ENCODE results near the gene SHMT2. TPM values are rescaled to one million over a fixed set of nuclear protein-coding genes. Genes with fewer than 3 reads are reported as not detected.

Gene SHMT2
- total RNA-seq, 5 donors from 2014 or later (not counting 1 experiment from before 2014, with no cell fraction given) = 31.0 to 80.9 (median 55.6) TPM

DNA sequence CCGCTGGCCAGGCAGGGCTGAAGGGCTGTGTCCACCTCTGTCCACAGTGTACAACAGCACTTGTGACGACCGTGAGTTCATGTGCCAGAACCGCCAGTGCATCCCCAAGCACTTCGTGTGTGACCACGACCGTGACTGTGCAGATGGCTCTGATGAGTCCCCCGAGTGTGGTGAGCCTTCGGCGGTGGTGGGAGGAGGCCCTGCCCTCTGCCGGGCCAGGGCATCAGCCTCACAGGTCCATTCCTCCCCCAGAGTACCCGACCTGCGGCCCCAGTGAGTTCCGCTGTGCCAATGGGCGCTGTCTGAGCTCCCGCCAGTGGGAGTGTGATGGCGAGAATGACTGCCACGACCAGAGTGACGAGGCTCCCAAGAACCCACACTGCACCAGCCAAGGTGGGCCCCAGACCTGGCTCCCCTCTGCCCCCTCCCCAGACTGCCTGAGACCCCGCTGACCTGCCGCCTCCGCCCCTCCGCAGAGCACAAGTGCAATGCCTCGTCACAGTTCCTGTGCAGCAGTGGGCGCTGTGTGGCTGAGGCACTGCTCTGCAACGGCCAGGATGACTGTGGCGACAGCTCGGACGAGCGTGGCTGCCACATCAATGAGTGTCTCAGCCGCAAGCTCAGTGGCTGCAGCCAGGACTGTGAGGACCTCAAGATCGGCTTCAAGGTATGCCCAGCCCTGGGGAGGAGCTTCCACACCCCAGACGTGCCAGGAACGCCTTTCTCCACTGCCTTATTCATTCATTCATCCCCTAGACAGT lies 33.7 kb upstream of the SHMT2 start:
- no peak for DNase-seq
- no peaks in the 10 kb centered on the region for H3K4me1 Mint-ChIP-seq
- no peak for ATAC-seq (replicated peaks in 1 of 4)
- H3K27ac Mint-ChIP-seq = no peak overlapping the region
- Histone ChIP-seq H3K4me3 (ENCODE audit: control insufficient read depth in 1 of 2, extremely low read depth in 1 of 2, low read length in 1 of 2) (no peak overlapping the region), H3K27me3 (replicated peaks in 1 of 2; ENCODE audit: control insufficient read depth in 2 of 2, extremely low read depth in 1 of 2, insufficient read depth in 2 of 2, low read length in 1 of 2) (no peaks in the 10 kb centered on the region), H3K4me1 (ENCODE audit: control insufficient read depth in 1 of 2, extremely low read depth in 1 of 2, insufficient read depth in 2 of 2, low read length in 2 of 2) (no peaks in the 10 kb centered on the region), H3K27ac (ENCODE audit: low read length) (no peak overlapping the region), H3K9me3 (no peaks in the 10 kb centered on the region), H3K36me3 (ENCODE audit: control insufficient read depth in 2 of 2, extremely low read depth in 1 of 2, insufficient read depth in 1 of 2, low read length in 1 of 2) (no peaks in the 10 kb centered on the region)
- no peaks in the 10 kb centered on the region for H3K9me3 Mint-ChIP-seq
- H3K27me3 Mint-ChIP-seq = no peaks in the 10 kb centered on the region
- H3K36me3 Mint-ChIP-seq = peaks cover 8% of the 10 kb centered on the region
- ChIA-PET CTCF (no interaction called here), POLR2A (no interaction called here)
- no peak overlapping the region for H3K4me3 Mint-ChIP-seq
- 78% methylated on average over 27 of the region's 34 CpGs for WGBS (ENCODE audit: insufficient coverage)

DNA sequence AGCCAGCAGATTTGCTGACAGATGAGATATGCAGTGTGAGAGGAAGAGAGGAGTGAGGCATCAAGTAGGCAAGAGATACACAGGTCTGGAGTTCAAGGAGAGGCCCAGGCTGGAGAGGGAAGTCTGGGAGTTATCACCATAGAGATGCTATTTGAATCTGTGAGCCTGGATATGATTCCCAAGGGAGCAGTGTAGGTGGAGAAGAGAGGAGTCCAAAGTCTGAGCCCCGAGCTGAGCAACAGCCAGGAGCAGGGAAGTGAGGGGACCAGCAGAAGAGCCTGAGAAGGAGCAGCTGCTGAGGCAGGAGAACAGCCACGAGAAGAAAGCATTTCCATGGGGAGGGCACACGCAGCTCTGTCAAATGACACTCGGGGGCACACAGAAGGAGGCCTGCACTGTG lies 33.1 kb upstream of the SHMT2 start:
- H3K4me1 ChIP-seq (ENCODE audit: control insufficient read depth in 1 of 2, extremely low read depth in 1 of 2, insufficient read depth in 2 of 2, low read length in 2 of 2) = no peaks in the 10 kb centered on the region
- Mint-ChIP-seq H3K36me3 (peaks cover 8% of the 10 kb centered on the region), H3K4me1 (no peaks in the 10 kb centered on the region), H3K27ac (no peak overlapping the region), H3K9me3 (no peaks in the 10 kb centered on the region), H3K4me3 (no peak overlapping the region), H3K27me3 (no peaks in the 10 kb centered on the region)
- no peaks in the 10 kb centered on the region for H3K36me3 ChIP-seq (ENCODE audit: control insufficient read depth in 2 of 2, extremely low read depth in 1 of 2, insufficient read depth in 1 of 2, low read length in 1 of 2)
- WGBS (ENCODE audit: insufficient coverage) = 60% methylated on average over 4 of the region's 4 CpGs
- H3K27ac ChIP-seq (ENCODE audit: low read length) = no peak overlapping the region
- POLR2A ChIA-PET = no interaction called here
- no peak for DNase-seq
- CTCF ChIA-PET = no interaction called here
- H3K27me3 ChIP-seq (replicated peaks in 1 of 2; ENCODE audit: control insufficient read depth in 2 of 2, extremely low read depth in 1 of 2, insufficient read depth in 2 of 2, low read length in 1 of 2) = no peaks in the 10 kb centered on the region
- ATAC-seq (replicated peaks in 1 of 4) = no peak
- H3K9me3 ChIP-seq = no peaks in the 10 kb centered on the region
- no peak overlapping the region for H3K4me3 ChIP-seq (ENCODE audit: control insufficient read depth in 1 of 2, extremely low read depth in 1 of 2, low read length in 1 of 2)

DNA sequence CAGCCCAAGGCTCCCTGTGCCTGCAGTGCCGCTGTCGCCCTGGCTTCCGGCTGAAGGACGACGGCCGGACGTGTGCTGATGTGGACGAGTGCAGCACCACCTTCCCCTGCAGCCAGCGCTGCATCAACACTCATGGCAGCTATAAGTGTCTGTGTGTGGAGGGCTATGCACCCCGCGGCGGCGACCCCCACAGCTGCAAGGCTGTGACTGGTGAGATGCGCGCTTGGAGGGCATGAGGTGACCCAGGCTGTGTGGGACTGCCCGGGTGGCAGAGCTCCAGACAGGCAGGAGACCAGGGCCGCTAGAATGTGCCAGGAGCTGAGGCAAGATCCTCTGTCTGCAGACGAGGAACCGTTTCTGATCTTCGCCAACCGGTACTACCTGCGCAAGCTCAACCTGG lies 32.6 kb upstream of the SHMT2 start:
- Histone ChIP-seq H3K4me3 (ENCODE audit: control insufficient read depth in 1 of 2, extremely low read depth in 1 of 2, low read length in 1 of 2) (no peak overlapping the region), H3K27me3 (replicated peaks in 1 of 2; ENCODE audit: control insufficient read depth in 2 of 2, extremely low read depth in 1 of 2, insufficient read depth in 2 of 2, low read length in 1 of 2) (no peaks in the 10 kb centered on the region), H3K9me3 (no peaks in the 10 kb centered on the region), H3K27ac (ENCODE audit: low read length) (no peak overlapping the region), H3K4me1 (ENCODE audit: control insufficient read depth in 1 of 2, extremely low read depth in 1 of 2, insufficient read depth in 2 of 2, low read length in 2 of 2) (no peaks in the 10 kb centered on the region), H3K36me3 (ENCODE audit: control insufficient read depth in 2 of 2, extremely low read depth in 1 of 2, insufficient read depth in 1 of 2, low read length in 1 of 2) (no peaks in the 10 kb centered on the region)
- WGBS (ENCODE audit: insufficient coverage) = 91% methylated on average over 19 of the region's 22 CpGs
- peaks cover 8% of the 10 kb centered on the region for H3K36me3 Mint-ChIP-seq
- H3K27me3 Mint-ChIP-seq = no peaks in the 10 kb centered on the region
- H3K9me3 Mint-ChIP-seq = no peaks in the 10 kb centered on the region
- H3K27ac Mint-ChIP-seq = no peak overlapping the region
- no peak overlapping the region for H3K4me3 Mint-ChIP-seq
- H3K4me1 Mint-ChIP-seq = no peaks in the 10 kb centered on the region
- ChIA-PET POLR2A (no interaction called here), CTCF (no interaction called here)
- ATAC-seq (replicated peaks in 1 of 4) = no peak
- DNase-seq = no peak

DNA sequence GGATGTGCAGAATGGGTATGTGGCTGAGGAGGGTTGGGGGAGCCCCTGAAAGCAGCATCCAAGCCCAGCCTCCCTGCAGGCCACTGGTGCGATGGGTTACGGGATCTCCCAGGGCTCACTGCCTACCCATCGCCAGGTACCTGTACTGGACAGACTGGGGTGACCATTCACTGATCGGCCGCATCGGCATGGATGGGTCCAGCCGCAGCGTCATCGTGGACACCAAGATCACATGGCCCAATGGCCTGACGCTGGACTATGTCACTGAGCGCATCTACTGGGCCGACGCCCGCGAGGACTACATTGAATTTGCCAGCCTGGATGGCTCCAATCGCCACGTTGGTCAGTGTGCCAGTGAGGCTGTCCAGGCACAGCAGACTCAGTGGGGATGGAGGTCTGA lies 31.2 kb upstream of the SHMT2 start:
- Histone ChIP-seq H3K4me1 (ENCODE audit: control insufficient read depth in 1 of 2, extremely low read depth in 1 of 2, insufficient read depth in 2 of 2, low read length in 2 of 2) (no peaks in the 10 kb centered on the region), H3K27me3 (replicated peaks in 1 of 2; ENCODE audit: control insufficient read depth in 2 of 2, extremely low read depth in 1 of 2, insufficient read depth in 2 of 2, low read length in 1 of 2) (no peaks in the 10 kb centered on the region), H3K9me3 (no peaks in the 10 kb centered on the region), H3K36me3 (ENCODE audit: control insufficient read depth in 2 of 2, extremely low read depth in 1 of 2, insufficient read depth in 1 of 2, low read length in 1 of 2) (no peaks in the 10 kb centered on the region), H3K27ac (ENCODE audit: low read length) (no peak overlapping the region), H3K4me3 (ENCODE audit: control insufficient read depth in 1 of 2, extremely low read depth in 1 of 2, low read length in 1 of 2) (no peak overlapping the region)
- Mint-ChIP-seq H3K4me1 (no peaks in the 10 kb centered on the region), H3K9me3 (no peaks in the 10 kb centered on the region), H3K36me3 (peaks cover 8% of the 10 kb centered on the region), H3K27ac (no peak overlapping the region), H3K4me3 (no peak overlapping the region), H3K27me3 (no peaks in the 10 kb centered on the region)
- no peak for ATAC-seq (replicated peaks in 1 of 4)
- DNase-seq = no peak
- WGBS (ENCODE audit: insufficient coverage) = 97% methylated on average over 17 of the region's 17 CpGs
- ChIA-PET POLR2A (no interaction called here), CTCF (no interaction called here)

DNA sequence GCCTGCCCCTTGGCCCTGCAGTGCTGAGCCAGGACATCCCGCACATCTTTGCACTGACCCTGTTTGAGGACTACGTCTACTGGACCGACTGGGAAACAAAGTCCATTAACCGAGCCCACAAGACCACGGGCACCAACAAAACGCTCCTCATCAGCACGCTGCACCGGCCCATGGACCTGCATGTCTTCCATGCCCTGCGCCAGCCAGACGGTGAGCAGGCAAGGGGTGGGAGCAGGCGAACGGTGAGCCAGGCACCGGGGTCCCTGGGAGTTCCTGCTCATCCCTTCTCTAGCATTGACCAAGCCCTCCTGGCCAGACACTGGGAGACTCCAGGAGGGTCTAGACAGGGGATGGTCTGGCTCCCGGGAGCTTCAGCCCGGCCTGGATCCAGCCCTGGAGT lies 30.3 kb upstream of the SHMT2 start:
- Histone ChIP-seq H3K9me3 (no peaks in the 10 kb centered on the region), H3K36me3 (ENCODE audit: control insufficient read depth in 2 of 2, extremely low read depth in 1 of 2, insufficient read depth in 1 of 2, low read length in 1 of 2) (no peaks in the 10 kb centered on the region), H3K27me3 (replicated peaks in 1 of 2; ENCODE audit: control insufficient read depth in 2 of 2, extremely low read depth in 1 of 2, insufficient read depth in 2 of 2, low read length in 1 of 2) (no peaks in the 10 kb centered on the region), H3K27ac (ENCODE audit: low read length) (no peak overlapping the region), H3K4me3 (ENCODE audit: control insufficient read depth in 1 of 2, extremely low read depth in 1 of 2, low read length in 1 of 2) (no peak overlapping the region), H3K4me1 (ENCODE audit: control insufficient read depth in 1 of 2, extremely low read depth in 1 of 2, insufficient read depth in 2 of 2, low read length in 2 of 2) (no peaks in the 10 kb centered on the region)
- Mint-ChIP-seq H3K4me1 (no peaks in the 10 kb centered on the region), H3K27me3 (no peaks in the 10 kb centered on the region), H3K27ac (no peak overlapping the region), H3K4me3 (no peak overlapping the region), H3K36me3 (peaks cover 8% of the 10 kb centered on the region), H3K9me3 (no peaks in the 10 kb centered on the region)
- ATAC-seq (replicated peaks in 1 of 4) (no peak), DNase-seq (no peak)
- CTCF ChIA-PET = no interaction called here
- WGBS (ENCODE audit: insufficient coverage) = 90% methylated on average over 13 of the region's 15 CpGs
- POLR2A ChIA-PET = no interaction called here

DNA sequence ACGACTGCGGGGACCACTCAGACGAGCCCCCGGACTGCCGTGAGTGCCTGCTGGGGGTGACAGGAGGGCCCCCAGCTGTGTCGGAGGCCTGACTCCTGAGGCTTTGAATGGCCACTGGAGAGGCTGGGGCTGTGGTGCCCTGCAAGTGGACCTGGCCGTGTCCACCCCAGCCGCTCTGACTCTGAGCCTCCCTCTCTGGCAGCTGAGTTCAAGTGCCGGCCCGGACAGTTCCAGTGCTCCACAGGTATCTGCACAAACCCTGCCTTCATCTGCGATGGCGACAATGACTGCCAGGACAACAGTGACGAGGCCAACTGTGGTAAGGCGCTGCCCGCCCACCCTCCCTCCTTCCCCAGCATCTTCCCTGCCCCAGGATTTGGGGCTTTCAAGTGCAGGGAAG lies 29.0 kb upstream of the SHMT2 start:
- H3K9me3 Mint-ChIP-seq = no peaks in the 10 kb centered on the region
- Histone ChIP-seq H3K27ac (ENCODE audit: low read length) (no peak overlapping the region), H3K36me3 (ENCODE audit: control insufficient read depth in 2 of 2, extremely low read depth in 1 of 2, insufficient read depth in 1 of 2, low read length in 1 of 2) (no peaks in the 10 kb centered on the region), H3K27me3 (replicated peaks in 1 of 2; ENCODE audit: control insufficient read depth in 2 of 2, extremely low read depth in 1 of 2, insufficient read depth in 2 of 2, low read length in 1 of 2) (no peaks in the 10 kb centered on the region), H3K9me3 (no peaks in the 10 kb centered on the region), H3K4me1 (ENCODE audit: control insufficient read depth in 1 of 2, extremely low read depth in 1 of 2, insufficient read depth in 2 of 2, low read length in 2 of 2) (no peaks in the 10 kb centered on the region), H3K4me3 (ENCODE audit: control insufficient read depth in 1 of 2, extremely low read depth in 1 of 2, low read length in 1 of 2) (no peak overlapping the region)
- 92% methylated on average over 11 of the region's 15 CpGs for WGBS (ENCODE audit: insufficient coverage)
- CTCF ChIA-PET = no interaction called here
- H3K4me1 Mint-ChIP-seq = no peaks in the 10 kb centered on the region
- DNase-seq (no peak), ATAC-seq (replicated peaks in 1 of 4) (no peak)
- peaks cover 8% of the 10 kb centered on the region for H3K36me3 Mint-ChIP-seq
- H3K27me3 Mint-ChIP-seq = no peaks in the 10 kb centered on the region
- POLR2A ChIA-PET = no interaction called here
- no peak overlapping the region for H3K4me3 Mint-ChIP-seq
- no peak overlapping the region for H3K27ac Mint-ChIP-seq

DNA sequence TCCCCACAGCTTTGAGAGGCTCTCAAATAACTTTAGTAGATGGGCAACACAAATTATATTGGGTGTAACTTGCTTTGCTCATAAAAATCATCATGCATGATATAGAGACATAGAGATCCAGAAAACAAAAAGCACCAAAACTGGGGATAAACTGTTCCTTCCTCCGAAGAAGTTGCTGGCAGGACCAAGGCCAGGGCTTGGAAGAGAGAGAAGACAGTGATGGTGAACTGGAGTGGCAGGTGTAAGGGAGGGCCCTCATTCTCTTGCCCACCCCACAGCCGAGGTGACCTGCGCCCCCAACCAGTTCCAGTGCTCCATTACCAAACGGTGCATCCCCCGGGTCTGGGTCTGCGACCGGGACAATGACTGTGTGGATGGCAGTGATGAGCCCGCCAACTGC lies 28.3 kb upstream of the SHMT2 start:
- no peak overlapping the region for H3K27ac Mint-ChIP-seq
- Histone ChIP-seq H3K9me3 (no peaks in the 10 kb centered on the region), H3K27ac (ENCODE audit: low read length) (no peak overlapping the region), H3K4me3 (ENCODE audit: control insufficient read depth in 1 of 2, extremely low read depth in 1 of 2, low read length in 1 of 2) (no peak overlapping the region), H3K36me3 (ENCODE audit: control insufficient read depth in 2 of 2, extremely low read depth in 1 of 2, insufficient read depth in 1 of 2, low read length in 1 of 2) (no peaks in the 10 kb centered on the region), H3K4me1 (ENCODE audit: control insufficient read depth in 1 of 2, extremely low read depth in 1 of 2, insufficient read depth in 2 of 2, low read length in 2 of 2) (no peaks in the 10 kb centered on the region), H3K27me3 (replicated peaks in 1 of 2; ENCODE audit: control insufficient read depth in 2 of 2, extremely low read depth in 1 of 2, insufficient read depth in 2 of 2, low read length in 1 of 2) (no peaks in the 10 kb centered on the region)
- DNase-seq = no peak
- CTCF ChIA-PET = no interaction called here
- H3K27me3 Mint-ChIP-seq = no peaks in the 10 kb centered on the region
- H3K4me3 Mint-ChIP-seq = no peak overlapping the region
- no peak for ATAC-seq (replicated peaks in 1 of 4)
- no peaks in the 10 kb centered on the region for H3K9me3 Mint-ChIP-seq
- H3K36me3 Mint-ChIP-seq = peaks cover 7% of the 10 kb centered on the region
- no peaks in the 10 kb centered on the region for H3K4me1 Mint-ChIP-seq
- POLR2A ChIA-PET = no interaction called here
- 64% methylated on average over 3 of the region's 8 CpGs for WGBS (ENCODE audit: insufficient coverage)

All from T-cell (primary cell).